PC-3 (cell line): ENCODE measurements around the gene NR3C1. TPM values are rescaled to one million over a fixed set of nuclear protein-coding genes. Genes with fewer than 3 reads are reported as not detected.

ENCODE experiments used
- ATAC-seq: fragments of 200-7000 bp; cut with Tn5 transposase; 2 replicates; pipeline ENCODE4 v1.9.1; 2020; ENCODE audit warnings: mild to moderate bottlenecking, moderate library complexity
- BruUV-seq: library from RNA; stranded (reverse); fragments of 400-500 nt; replicated peaks from 2 replicates; lab custom pipeline; 2021; lab: Mats Ljungman, UMichigan
- CTCF ChIA-PET: fragments of 300-600 bp; sonication (Branson Sonifier 250); formaldehyde crosslinking; loops from one replicate; lab custom pipeline; 2022; ENCODE audit warnings: antibody characterized with exemption; lab: Charles Lee
- POLR2A ChIA-PET: fragments of 300-600 bp; sonication (Branson Sonifier 250); formaldehyde crosslinking; loops from one replicate; lab custom pipeline; 2022; ENCODE audit warnings: antibody characterized with exemption; ENCODE audit not compliant: unreplicated experiment; lab: Charles Lee
- DNase-seq: peaks from one replicate; pipeline ENCODE4 v3.0.0-alpha.2; 2015
- H2AFZ ChIP-seq: fragments of 300-600 bp; sonication (generic); 2 replicates; pipeline ENCODE4 v1.6.0; 2016; ENCODE audit warnings: antibody characterized with exemption, low read length
- H3F3A ChIP-seq: fragments of 300-600 bp; sonication (generic); one replicate; pipeline ENCODE4 v1.6.0; 2017; ENCODE audit warnings: antibody characterized with exemption, low read length, control low read depth, mild to moderate bottlenecking; ENCODE audit not compliant: unreplicated experiment
- H3K27ac ChIP-seq: fragments of 300-600 bp; sonication (generic); 2 replicates; pipeline ENCODE4 v1.5.1; 2016; ENCODE audit warnings: mild to moderate bottlenecking, low read length
- H3K27me3 ChIP-seq: fragments of 300-600 bp; sonication (generic); 2 replicates; pipeline ENCODE4 v1.6.1; 2016; ENCODE audit warnings: low read length, mixed read lengths
- H3K36me3 ChIP-seq: fragments of 300-600 bp; sonication (generic); 2 replicates; pipeline ENCODE4 v1.6.1; 2016; ENCODE audit warnings: low read depth, mixed run types, low read length, mixed read lengths
- H3K4me1 ChIP-seq: fragments of 300-600 bp; sonication (generic); 2 replicates; pipeline ENCODE4 v1.5.1; 2016; ENCODE audit warnings: low read length; ENCODE audit not compliant: insufficient read depth
- H3K4me2 ChIP-seq: fragments of 300-600 bp; sonication (generic); 2 replicates; pipeline ENCODE4 v1.6.0; 2016; ENCODE audit warnings: low read length
- H3K4me3 ChIP-seq: fragments of 300-600 bp; sonication (generic); 2 replicates; pipeline ENCODE4 v1.5.1; 2016; ENCODE audit warnings: mild to moderate bottlenecking, low read length, mixed read lengths
- H3K79me2 ChIP-seq: fragments of 300-600 bp; sonication (generic); 2 replicates; pipeline ENCODE4 v1.6.1; 2017; ENCODE audit warnings: low read length, mixed read lengths
- H3K9ac ChIP-seq: fragments of 300-600 bp; sonication (generic); 2 replicates; pipeline ENCODE4 v1.6.0; 2016; ENCODE audit warnings: mild to moderate bottlenecking, low read length
- H3K9me2 ChIP-seq: fragments of 300-600 bp; sonication (generic); replicated peaks from 2 replicates; pipeline ENCODE4 v1.6.1; 2016; ENCODE audit warnings: mixed run types, low read length, mixed read lengths
- H3K9me3 ChIP-seq: fragments of 300-600 bp; sonication (generic); 2 replicates; pipeline ENCODE4 v1.6.1; 2016; ENCODE audit warnings: low read length, mixed read lengths
- H4K20me1 ChIP-seq: fragments of 300-600 bp; sonication (generic); 2 replicates; pipeline ENCODE4 v1.6.1; 2016; ENCODE audit warnings: low read length, mixed read lengths
- EZH2 ChIP-seq: fragments of 300-600 bp; sonication (generic); IDR thresholded peaks from one replicate; pipeline ENCODE4 v1.6.1; 2017; ENCODE audit warnings: antibody characterized with exemption, mild to moderate bottlenecking, low read length; ENCODE audit not compliant: unreplicated experiment
- EZH2phosphoT487 ChIP-seq: fragments of 300-600 bp; sonication (generic); IDR thresholded peaks from 2 replicates; pipeline ENCODE4 v1.6.1; 2018; ENCODE audit warnings: mild to moderate bottlenecking, antibody characterized with exemption, low read length, borderline replicate concordance
- intact Hi-C: fragments of 100-400 bp; cut with micrococcal nuclease; formaldehyde crosslinking; loops from 2 replicates; pipeline ENCODE4 v1.9.0; 2023
- total RNA-seq: library from RNA; depleted of rRNA; stranded (reverse); fragments of >200 nt; gene quantifications from 2 replicates; pipeline ENCODE4 v1.2.3, GENCODE V29; 2014
- TF ChIP-seq, protein P1 (sequence below): fragments of 300-600 bp; sonication (generic); conservative IDR thresholded peaks from 2 replicates; pipeline ENCODE4 v1.5.1; 2017; ENCODE audit warnings: antibody characterized with exemption, low read depth, mild to moderate bottlenecking, low read length

Gene NR3C1
- total RNA-seq, 1 experiment from 2014 or later: 13.0 TPM

DNA sequence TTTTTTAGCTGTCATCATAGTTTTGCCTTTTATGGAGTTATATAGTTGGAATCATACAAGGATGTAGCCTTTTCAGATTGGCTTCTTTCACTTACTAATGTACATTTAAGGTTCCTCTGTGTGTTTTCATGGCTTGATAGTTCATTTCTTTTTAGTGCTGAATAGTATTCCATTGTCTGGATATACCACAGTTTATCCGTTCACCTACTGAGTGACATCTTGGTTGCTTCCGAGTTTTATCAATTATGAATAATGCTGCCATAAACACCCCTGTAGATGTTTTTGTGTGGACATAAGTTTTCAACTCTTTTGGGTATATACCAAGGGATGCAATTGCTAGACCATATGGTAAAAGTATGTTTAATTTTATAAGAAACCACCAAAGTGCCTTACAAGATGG lies 136.3 kb downstream of the NR3C1 start:
- no peaks in the 10 kb centered on the region for H3K79me2 ChIP-seq

DNA sequence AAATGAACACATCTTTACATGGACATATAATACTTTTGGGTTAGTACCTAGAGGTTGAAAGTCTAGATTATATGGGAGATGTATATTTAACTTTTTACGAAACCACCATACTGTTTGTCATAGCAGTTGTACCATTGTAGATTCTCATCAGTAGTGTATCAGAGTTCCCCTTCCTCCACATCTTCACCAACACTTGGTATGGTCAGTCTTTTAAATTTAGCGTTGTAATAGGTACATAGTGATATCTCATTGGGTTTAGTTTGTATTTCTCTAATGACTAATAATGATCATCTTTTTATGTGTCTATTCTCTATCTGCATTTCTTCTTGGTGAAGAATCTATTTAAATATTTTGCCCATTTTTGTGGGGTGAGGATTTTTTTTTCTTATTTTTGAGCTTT lies 137.5 kb downstream of the NR3C1 start:
- TF ChIP-seq EZH2 (no peak), EZH2phosphoT487 (no peak)
- TF ChIP-seq, protein P1, sequence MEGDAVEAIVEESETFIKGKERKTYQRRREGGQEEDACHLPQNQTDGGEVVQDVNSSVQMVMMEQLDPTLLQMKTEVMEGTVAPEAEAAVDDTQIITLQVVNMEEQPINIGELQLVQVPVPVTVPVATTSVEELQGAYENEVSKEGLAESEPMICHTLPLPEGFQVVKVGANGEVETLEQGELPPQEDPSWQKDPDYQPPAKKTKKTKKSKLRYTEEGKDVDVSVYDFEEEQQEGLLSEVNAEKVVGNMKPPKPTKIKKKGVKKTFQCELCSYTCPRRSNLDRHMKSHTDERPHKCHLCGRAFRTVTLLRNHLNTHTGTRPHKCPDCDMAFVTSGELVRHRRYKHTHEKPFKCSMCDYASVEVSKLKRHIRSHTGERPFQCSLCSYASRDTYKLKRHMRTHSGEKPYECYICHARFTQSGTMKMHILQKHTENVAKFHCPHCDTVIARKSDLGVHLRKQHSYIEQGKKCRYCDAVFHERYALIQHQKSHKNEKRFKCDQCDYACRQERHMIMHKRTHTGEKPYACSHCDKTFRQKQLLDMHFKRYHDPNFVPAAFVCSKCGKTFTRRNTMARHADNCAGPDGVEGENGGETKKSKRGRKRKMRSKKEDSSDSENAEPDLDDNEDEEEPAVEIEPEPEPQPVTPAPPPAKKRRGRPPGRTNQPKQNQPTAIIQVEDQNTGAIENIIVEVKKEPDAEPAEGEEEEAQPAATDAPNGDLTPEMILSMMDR: no peak

More for the DNA sequence above, 136.3 kb downstream of the NR3C1 start:
- H3F3A ChIP-seq: no peaks in the 10 kb centered on the region
- H3K4me1 ChIP-seq: peaks cover 8% of the 10 kb centered on the region
- no peaks in the 10 kb centered on the region for H3K36me3 ChIP-seq
- no peaks in the 10 kb centered on the region for H4K20me1 ChIP-seq
- CTCF ChIA-PET: no interaction called here
- H3K9me3 ChIP-seq: no peaks in the 10 kb centered on the region
- H3K4me3 ChIP-seq: no peak overlapping the region
- no peak overlapping the region for H2AFZ ChIP-seq
- no peak overlapping the region for H3K27ac ChIP-seq
- no TSS peak for BruUV-seq
- intact Hi-C loops: no loop called here
- POLR2A ChIA-PET: no interaction called here
- no peak for TF ChIP-seq EZH2
- TF ChIP-seq, protein P1: no peak
- no peak for TF ChIP-seq EZH2phosphoT487
- DNase-seq: no peak
- no peak overlapping the region for H3K4me2 ChIP-seq
- no peak overlapping the region for H3K9ac ChIP-seq
- ATAC-seq: no peak
- H3K27me3 ChIP-seq: no peaks in the 10 kb centered on the region
- H3K9me2 ChIP-seq: no peaks in the 10 kb centered on the region

DNA sequence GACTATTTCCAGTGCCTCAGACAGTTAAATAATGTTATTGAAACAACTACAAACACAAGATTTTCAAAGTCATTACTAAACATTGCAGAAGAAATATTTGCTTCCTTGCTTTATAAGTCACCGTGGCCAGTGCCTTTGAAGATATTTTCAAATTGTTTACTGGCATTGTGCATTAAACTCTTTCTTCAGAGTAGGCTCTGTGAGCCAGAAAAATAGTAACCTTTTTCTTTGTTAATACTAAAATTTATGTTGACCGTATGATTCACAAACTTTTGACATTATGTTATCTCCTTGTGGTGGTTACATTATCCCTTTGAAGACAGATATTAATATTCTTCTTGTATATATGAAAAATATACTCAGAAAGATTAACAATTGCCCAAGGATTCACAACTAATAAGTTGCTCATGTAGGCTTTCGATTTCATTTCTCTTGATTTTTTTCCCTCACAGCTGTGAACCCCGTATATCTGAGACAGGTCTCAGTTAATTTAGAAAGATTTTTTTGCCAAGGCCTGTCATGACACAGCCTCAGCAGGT lies 140.1 kb downstream of the NR3C1 start:
- no peaks in the 10 kb centered on the region for H3K27me3 ChIP-seq
- DNase-seq (peak; percentile 52), ATAC-seq (peak; percentile 19)
- ChIA-PET CTCF (no interaction called here), POLR2A (no interaction called here)
- no peaks in the 10 kb centered on the region for H3F3A ChIP-seq
- no peak overlapping the region for H3K4me3 ChIP-seq
- no peaks in the 10 kb centered on the region for H3K79me2 ChIP-seq
- no peak overlapping the region for H3K9ac ChIP-seq
- H3K4me2 ChIP-seq: no peak overlapping the region; the same call in 1 of the 2 replicates
- H4K20me1 ChIP-seq: no peaks in the 10 kb centered on the region
- intact Hi-C loops: no loop called here
- no TSS peak for BruUV-seq
- H3K27ac ChIP-seq: peak overlapping the region; percentile 86
- no peak overlapping the region for H2AFZ ChIP-seq
- no peaks in the 10 kb centered on the region for H3K36me3 ChIP-seq
- H3K9me2 ChIP-seq: no peaks in the 10 kb centered on the region
- peaks cover 20% of the 10 kb centered on the region for H3K4me1 ChIP-seq
- TF ChIP-seq, protein P1: no peak
- TF ChIP-seq EZH2: no peak
- H3K9me3 ChIP-seq: no peaks in the 10 kb centered on the region

More for the DNA sequence above, 137.5 kb downstream of the NR3C1 start:
- H3K79me2 ChIP-seq: no peaks in the 10 kb centered on the region
- POLR2A ChIA-PET: no interaction called here
- DNase-seq: no peak
- no peak overlapping the region for H3K27ac ChIP-seq
- CTCF ChIA-PET: no interaction called here
- H3K9me3 ChIP-seq: no peaks in the 10 kb centered on the region
- no TSS peak for BruUV-seq
- H3K27me3 ChIP-seq: no peaks in the 10 kb centered on the region
- intact Hi-C loops: no loop called here
- H3K9me2 ChIP-seq: no peaks in the 10 kb centered on the region
- H3K4me2 ChIP-seq: no peak overlapping the region
- H3F3A ChIP-seq: no peaks in the 10 kb centered on the region
- H3K36me3 ChIP-seq: no peaks in the 10 kb centered on the region
- H3K9ac ChIP-seq: no peak overlapping the region
- H2AFZ ChIP-seq: no peak overlapping the region
- ATAC-seq: no peak
- H3K4me1 ChIP-seq: peaks cover 18% of the 10 kb centered on the region
- no peak overlapping the region for H3K4me3 ChIP-seq
- H4K20me1 ChIP-seq: no peaks in the 10 kb centered on the region
